Activated naive CD4-positive, alpha-beta T cell treated with anti-CD3 and anti-CD28 coated beads, Interleukin-2, amount 50 U/mL, for 72 hours (primary cell): Measurements from ENCODE around the gene PEX11A. TPM values are rescaled to one million over a fixed set of nuclear protein-coding genes. Genes with fewer than 3 reads are reported as not detected.

ENCODE experiments used
- ATAC-seq, 2 donors: fragments of 150-1000 bp; cut with Tn5 transposase; 2 replicates each; pipeline ENCODE4 v1.10.0; 2021; ENCODE audit warnings: mild to moderate bottlenecking in 2 of 2, moderate library complexity in 2 of 2
- DNase-seq, 2 donors: peaks; one replicate each; pipeline ENCODE4 v3.0.0; 2021 to 2022; ENCODE audit warnings: low spot score in 2 of 2
- H3K27ac Mint-ChIP-seq, 2 donors: one replicate each; pipeline ENCODE4 v1.8.0; 2022; ENCODE audit warnings: mild to moderate bottlenecking in 2 of 2, mixed read lengths in 2 of 2
- H3K36me3 Mint-ChIP-seq, 2 donors: one replicate each; pipeline ENCODE4 v1.8.0; 2022; ENCODE audit warnings: mixed read lengths in 2 of 2
- H3K9me3 Mint-ChIP-seq, 2 donors: one replicate each; pipeline ENCODE4 v1.8.0; 2022; ENCODE audit warnings: mixed read lengths in 2 of 2
- total RNA-seq, 2 donors: library from RNA; stranded (reverse); gene quantifications; one replicate each; pipeline ENCODE4 v1.2.3, GENCODE V29; 2022

The PEX11A gene
- total RNA-seq, 2 donors from 2014 or later: 3.0 to 5.0 TPM

- no peak overlapping the region for H3K27ac Mint-ChIP-seq
- no peaks in the 10 kb centered on the region for H3K9me3 Mint-ChIP-seq
- peaks cover 0 to 4% of the 10 kb centered on the region in 2 donors for H3K36me3 Mint-ChIP-seq
- ATAC-seq (no peak), DNase-seq (no peak)
These were observed 4.6 kb downstream of the PEX11A start for GRCh38 chr15:89685995-89686394.

- ATAC-seq (no peak), DNase-seq (no peak)
- Mint-ChIP-seq H3K27ac (no peak overlapping the region), H3K9me3 (no peaks in the 10 kb centered on the region), H3K36me3 (peaks cover 0 to 4% of the 10 kb centered on the region in 2 donors)
These were observed 9.4 kb downstream of the PEX11A start for GRCh38 chr15:89681146-89681545.

GRCh38 chr15:89680282-89680873, 10.2 kb downstream of the PEX11A start:
- H3K27ac Mint-ChIP-seq: no peak overlapping the region
- H3K9me3 Mint-ChIP-seq: no peaks in the 10 kb centered on the region
- DNase-seq (no peak), ATAC-seq (no peak)
- peaks cover 0 to 4% of the 10 kb centered on the region in 2 donors for H3K36me3 Mint-ChIP-seq

- peaks cover 0 to 4% of the 10 kb centered on the region in 2 donors for H3K36me3 Mint-ChIP-seq
- H3K27ac Mint-ChIP-seq: no peak within 1 kb of the TSS
- no peaks in the 10 kb centered on the region for H3K9me3 Mint-ChIP-seq
- ATAC-seq (no peak), DNase-seq (no peak)
These were observed 11.3 kb downstream of the PEX11A start, which contains the start of gene PLIN1 for GRCh38 chr15:89679212-89679611. Gene PLIN1 (minus strand): TSS chr15:89679367. CDS start chr15:89677489, 1,878 bp downstream.

- Mint-ChIP-seq H3K9me3 (no peaks in the 10 kb centered on the region), H3K27ac (no peak overlapping the region)
- ATAC-seq: no peak
These were observed 13.2 kb downstream of the PEX11A start for GRCh38 chr15:89677381-89677780.

GRCh38 chr15:89675606-89676005, 14.9 kb downstream of the PEX11A start:
- no peaks in the 10 kb centered on the region for H3K36me3 Mint-ChIP-seq
- no peak overlapping the region for H3K27ac Mint-ChIP-seq
- no peaks in the 10 kb centered on the region for H3K9me3 Mint-ChIP-seq
- ATAC-seq (no peak), DNase-seq (no peak)

More at GRCh38 chr15:89677381-89677780, 13.2 kb downstream of the PEX11A start:
- H3K36me3 Mint-ChIP-seq: no peaks in the 10 kb centered on the region
- DNase-seq: no peak

GRCh38 chr15:89674526-89674925, 16.0 kb downstream of the PEX11A start:
- Mint-ChIP-seq H3K27ac (no peak overlapping the region), H3K36me3 (no peaks in the 10 kb centered on the region), H3K9me3 (no peaks in the 10 kb centered on the region)
- ATAC-seq (no peak), DNase-seq (no peak)

GRCh38 chr15:89673165-89673512, 17.4 kb downstream of the PEX11A start:
- Mint-ChIP-seq H3K36me3 (no peaks in the 10 kb centered on the region), H3K9me3 (no peaks in the 10 kb centered on the region), H3K27ac (no peak overlapping the region)
- ATAC-seq (peak; percentile 28 to 68), DNase-seq (no peak)

- DNase-seq: no peak
- Mint-ChIP-seq H3K36me3 (no peaks in the 10 kb centered on the region), H3K9me3 (no peaks in the 10 kb centered on the region), H3K27ac (no peak overlapping the region)
- no peak for ATAC-seq
These were observed 18.1 kb downstream of the PEX11A start for GRCh38 chr15:89672221-89673164.

GRCh38 chr15:89671687-89672086, 18.9 kb downstream of the PEX11A start:
- Mint-ChIP-seq H3K27ac (peak overlapping the region in 1 of 2 donors; percentile 74), H3K9me3 (no peaks in the 10 kb centered on the region), H3K36me3 (no peaks in the 10 kb centered on the region)
- DNase-seq (no peak), ATAC-seq (peak in 1 of 2 donors; percentile 83)

- Mint-ChIP-seq H3K36me3 (no peaks in the 10 kb centered on the region), H3K27ac (no peak overlapping the region), H3K9me3 (no peaks in the 10 kb centered on the region)
- DNase-seq (no peak), ATAC-seq (no peak)
These were observed 19.5 kb downstream of the PEX11A start for GRCh38 chr15:89670971-89671560.

GRCh38 chr15:89669941-89670340, 20.6 kb downstream of the PEX11A start:
- no peaks in the 10 kb centered on the region for H3K9me3 Mint-ChIP-seq
- no peak for DNase-seq
- H3K27ac Mint-ChIP-seq: no peak overlapping the region
- H3K36me3 Mint-ChIP-seq: no peaks in the 10 kb centered on the region
- no peak for ATAC-seq

GRCh38 chr15:89669309-89669865, 21.2 kb downstream of the PEX11A start:
- no peak for DNase-seq
- H3K9me3 Mint-ChIP-seq: no peaks in the 10 kb centered on the region
- H3K36me3 Mint-ChIP-seq: no peaks in the 10 kb centered on the region
- H3K27ac Mint-ChIP-seq: no peak overlapping the region
- no peak for ATAC-seq

GRCh38 chr15:89668171-89668570, 22.4 kb downstream of the PEX11A start:
- no peaks in the 10 kb centered on the region for H3K36me3 Mint-ChIP-seq
- H3K27ac Mint-ChIP-seq: no peak overlapping the region
- ATAC-seq (no peak), DNase-seq (no peak)
- H3K9me3 Mint-ChIP-seq: no peaks in the 10 kb centered on the region

GRCh38 chr15:89667706-89667960, 22.9 kb downstream of the PEX11A start:
- ATAC-seq (no peak), DNase-seq (no peak)
- H3K27ac Mint-ChIP-seq: no peak overlapping the region

GRCh38 chr15:89666858-89667705, 23.5 kb downstream of the PEX11A start:
- Mint-ChIP-seq H3K36me3 (no peaks in the 10 kb centered on the region), H3K9me3 (no peaks in the 10 kb centered on the region), H3K27ac (no peak overlapping the region)
- ATAC-seq: no peak
- DNase-seq: no peak

More at GRCh38 chr15:89667706-89667960, 22.9 kb downstream of the PEX11A start:
- H3K9me3 Mint-ChIP-seq: no peaks in the 10 kb centered on the region
- H3K36me3 Mint-ChIP-seq: no peaks in the 10 kb centered on the region
